GM23338 (cell line): ENCODE results near the gene GAD1. TPM values are rescaled to one million over a fixed set of nuclear protein-coding genes. Genes with fewer than 3 reads are reported as not detected.

Experiments used
- ATAC-seq: fragments of 200-7000 bp; cut with Tn5 transposase; 3 replicates; pipeline ENCODE4 v1.9.1; 2020
- DNase-seq: peaks from one replicate; pipeline ENCODE4 v3.0.0-alpha.2; 2015; ENCODE audit warnings: low spot score
- H2AFZ ChIP-seq: fragments of 200-600 bp; sonication (generic); 2 replicates; pipeline ENCODE4 v1.8.0; 2016; ENCODE audit warnings: antibody characterized with exemption, mild to moderate bottlenecking, moderate library complexity
- H3F3A ChIP-seq: fragments of 200-600 bp; sonication (generic); replicated peaks from 2 replicates; pipeline ENCODE4 v1.8.0; 2017; ENCODE audit warnings: antibody characterized with exemption, mixed run types, low read depth
- H3K27ac ChIP-seq: fragments of 200-600 bp; sonication (generic); 2 replicates; pipeline ENCODE4 v1.6.1; 2016; ENCODE audit warnings: low read depth
- H3K27me3 ChIP-seq: fragments of 200-600 bp; sonication (generic); 2 replicates; pipeline ENCODE4 v1.8.0; 2016; ENCODE audit warnings: mild to moderate bottlenecking, mixed run types, moderate library complexity; ENCODE audit not compliant: insufficient read depth
- H3K36me3 ChIP-seq: fragments of 200-600 bp; sonication (generic); 2 replicates; pipeline ENCODE4 v1.8.0; 2016; ENCODE audit warnings: mild to moderate bottlenecking; ENCODE audit not compliant: insufficient read depth
- H3K4me1 ChIP-seq: fragments of 200-600 bp; sonication (generic); 2 replicates; pipeline ENCODE4 v1.8.0; 2016; ENCODE audit warnings: mild to moderate bottlenecking, moderate library complexity; ENCODE audit not compliant: insufficient read depth
- H3K4me2 ChIP-seq: fragments of 200-600 bp; sonication (generic); 2 replicates; pipeline ENCODE4 v1.7.1; 2017; ENCODE audit warnings: mixed run types
- H3K4me3 ChIP-seq: fragments of 200-600 bp; sonication (generic); 2 replicates; pipeline ENCODE4 v1.6.1; 2016; ENCODE audit warnings: mixed run types
- H3K79me2 ChIP-seq: fragments of 200-600 bp; sonication (generic); replicated peaks from 2 replicates; pipeline ENCODE4 v1.8.0; 2017; ENCODE audit warnings: mild to moderate bottlenecking; ENCODE audit not compliant: insufficient read depth
- H3K9me2 ChIP-seq: fragments of 200-600 bp; sonication (generic); 2 replicates; pipeline ENCODE4 v1.8.0; 2017; ENCODE audit not compliant: insufficient read depth
- H4K20me1 ChIP-seq: fragments of 200-600 bp; sonication (generic); replicated peaks from 2 replicates; pipeline ENCODE4 v1.8.0; 2017; ENCODE audit warnings: mild to moderate bottlenecking; ENCODE audit not compliant: insufficient read depth
- H3K27ac Mint-ChIP-seq: 2 replicates; pipeline ENCODE4 v1.8.0; 2020; ENCODE audit warnings: inconsistent platforms, mild to moderate bottlenecking, moderate library complexity, mixed read lengths
- H3K27me3 Mint-ChIP-seq: 3 replicates; pipeline ENCODE4 v1.8.0; 2022; ENCODE audit warnings: low read depth, mild to moderate bottlenecking, moderate library complexity, mixed read lengths, inconsistent platforms; ENCODE audit not compliant: insufficient read depth, poor library complexity
- H3K36me3 Mint-ChIP-seq: 3 replicates; pipeline ENCODE4 v1.8.0; 2021; ENCODE audit warnings: low read depth, mild to moderate bottlenecking, inconsistent platforms, moderate library complexity, mixed read lengths
- H3K4me1 Mint-ChIP-seq: 3 replicates; pipeline ENCODE4 v1.8.0; 2020; ENCODE audit warnings: mild to moderate bottlenecking, inconsistent platforms, mixed read lengths
- H3K4me3 Mint-ChIP-seq: 3 replicates; pipeline ENCODE4 v1.8.0; 2021; ENCODE audit warnings: moderate library complexity, mild to moderate bottlenecking, inconsistent platforms, mixed read lengths
- H3K9me3 Mint-ChIP-seq: 3 replicates; pipeline ENCODE4 v1.8.0; 2020; ENCODE audit warnings: moderate library complexity, mild to moderate bottlenecking, inconsistent platforms, mixed read lengths
- CREB1 ChIP-seq: fragments of 250-450 bp; sonication (Bioruptor Pico); IDR thresholded peaks from 2 replicates; pipeline ENCODE4 v1.5.0; 2020; ENCODE audit warnings: low read depth, mild to moderate bottlenecking, moderate library complexity
- EZH2 ChIP-seq: fragments of 200-600 bp; sonication (generic); IDR thresholded peaks from one replicate; pipeline ENCODE4 v1.8.0; 2017; ENCODE audit warnings: antibody characterized with exemption, mild to moderate bottlenecking, low read depth; ENCODE audit not compliant: unreplicated experiment
- JUNB ChIP-seq: IDR thresholded peaks from one replicate; pipeline ENCODE4 v1.6.1; 2016; ENCODE audit warnings: antibody characterized with exemption; ENCODE audit not compliant: unreplicated experiment
- NANOG ChIP-seq: IDR thresholded peaks from 2 replicates; pipeline ENCODE4 v1.6.1; 2016; ENCODE audit warnings: antibody characterized with exemption, borderline replicate concordance
- STAT1 ChIP-seq: IDR thresholded peaks from one replicate; pipeline ENCODE4 v1.6.1; 2016; ENCODE audit warnings: antibody characterized with exemption; ENCODE audit not compliant: unreplicated experiment
- polyA plus RNA-seq: library from polyadenylated mRNA; unstranded; fragments of >200 nt; fragmentation: Nextera tagmentation; extraction: Ambion mirVana; gene quantifications from 2 replicates; pipeline ENCODE4 v1.2.1, GENCODE V29; 2016
- total RNA-seq: library from RNA; depleted of rRNA; stranded (reverse); fragments of >200 nt; shearing (Covaris generic); gene quantifications from 2 replicates; pipeline ENCODE4 v1.2.3, GENCODE V29; 2014
- TF ChIP-seq, protein P1 (sequence below): fragments of 250-450 bp; sonication (Bioruptor Pico); IDR thresholded peaks from 2 replicates; pipeline ENCODE4 v1.5.0; 2020; ENCODE audit warnings: mild to moderate bottlenecking, moderate library complexity
- TF ChIP-seq, protein P2 (sequence below), 2 experiments: fragments of 200-600 bp in 1 of 2; sonication (generic) in 1 of 2; conservative IDR thresholded peaks; 2 replicates each; pipeline versions ENCODE4 v1.5.1 to v1.6.1; 2016 to 2017; ENCODE audit warnings: antibody characterized with exemption in 2 of 2, low read depth in 2 of 2, mild to moderate bottlenecking in 2 of 2, moderate library complexity in 1 of 2
- TF ChIP-seq, protein P3 (sequence below): IDR thresholded peaks from one replicate; pipeline ENCODE4 v1.6.1; 2018; ENCODE audit warnings: antibody characterized with exemption; ENCODE audit not compliant: unreplicated experiment

GAD1 gene
- total and polyA plus RNA-seq, 2 experiments from 2014 or later = 0.17 to 0.34 TPM

DNA sequence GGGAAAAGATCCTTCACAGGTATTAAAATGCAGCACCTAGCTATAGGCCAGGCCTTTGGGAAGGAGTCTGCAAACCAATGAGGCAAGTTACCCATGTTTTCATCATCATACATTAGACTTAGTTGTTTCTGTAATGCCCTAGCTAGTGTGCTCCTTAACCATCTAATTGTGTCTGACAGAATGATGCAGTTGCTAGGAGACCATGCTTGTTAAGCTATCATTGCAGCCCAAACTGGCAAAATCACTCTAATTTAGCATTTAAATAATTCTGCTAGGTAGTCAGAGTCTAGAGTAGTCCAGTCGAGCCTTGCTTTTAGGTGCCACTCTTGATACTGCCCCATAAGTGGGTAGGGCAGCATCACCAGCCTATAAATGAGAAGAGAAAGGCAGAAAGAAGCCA lies 34.9 kb downstream of the GAD1 start (continued):
- TF ChIP-seq, protein P1, sequence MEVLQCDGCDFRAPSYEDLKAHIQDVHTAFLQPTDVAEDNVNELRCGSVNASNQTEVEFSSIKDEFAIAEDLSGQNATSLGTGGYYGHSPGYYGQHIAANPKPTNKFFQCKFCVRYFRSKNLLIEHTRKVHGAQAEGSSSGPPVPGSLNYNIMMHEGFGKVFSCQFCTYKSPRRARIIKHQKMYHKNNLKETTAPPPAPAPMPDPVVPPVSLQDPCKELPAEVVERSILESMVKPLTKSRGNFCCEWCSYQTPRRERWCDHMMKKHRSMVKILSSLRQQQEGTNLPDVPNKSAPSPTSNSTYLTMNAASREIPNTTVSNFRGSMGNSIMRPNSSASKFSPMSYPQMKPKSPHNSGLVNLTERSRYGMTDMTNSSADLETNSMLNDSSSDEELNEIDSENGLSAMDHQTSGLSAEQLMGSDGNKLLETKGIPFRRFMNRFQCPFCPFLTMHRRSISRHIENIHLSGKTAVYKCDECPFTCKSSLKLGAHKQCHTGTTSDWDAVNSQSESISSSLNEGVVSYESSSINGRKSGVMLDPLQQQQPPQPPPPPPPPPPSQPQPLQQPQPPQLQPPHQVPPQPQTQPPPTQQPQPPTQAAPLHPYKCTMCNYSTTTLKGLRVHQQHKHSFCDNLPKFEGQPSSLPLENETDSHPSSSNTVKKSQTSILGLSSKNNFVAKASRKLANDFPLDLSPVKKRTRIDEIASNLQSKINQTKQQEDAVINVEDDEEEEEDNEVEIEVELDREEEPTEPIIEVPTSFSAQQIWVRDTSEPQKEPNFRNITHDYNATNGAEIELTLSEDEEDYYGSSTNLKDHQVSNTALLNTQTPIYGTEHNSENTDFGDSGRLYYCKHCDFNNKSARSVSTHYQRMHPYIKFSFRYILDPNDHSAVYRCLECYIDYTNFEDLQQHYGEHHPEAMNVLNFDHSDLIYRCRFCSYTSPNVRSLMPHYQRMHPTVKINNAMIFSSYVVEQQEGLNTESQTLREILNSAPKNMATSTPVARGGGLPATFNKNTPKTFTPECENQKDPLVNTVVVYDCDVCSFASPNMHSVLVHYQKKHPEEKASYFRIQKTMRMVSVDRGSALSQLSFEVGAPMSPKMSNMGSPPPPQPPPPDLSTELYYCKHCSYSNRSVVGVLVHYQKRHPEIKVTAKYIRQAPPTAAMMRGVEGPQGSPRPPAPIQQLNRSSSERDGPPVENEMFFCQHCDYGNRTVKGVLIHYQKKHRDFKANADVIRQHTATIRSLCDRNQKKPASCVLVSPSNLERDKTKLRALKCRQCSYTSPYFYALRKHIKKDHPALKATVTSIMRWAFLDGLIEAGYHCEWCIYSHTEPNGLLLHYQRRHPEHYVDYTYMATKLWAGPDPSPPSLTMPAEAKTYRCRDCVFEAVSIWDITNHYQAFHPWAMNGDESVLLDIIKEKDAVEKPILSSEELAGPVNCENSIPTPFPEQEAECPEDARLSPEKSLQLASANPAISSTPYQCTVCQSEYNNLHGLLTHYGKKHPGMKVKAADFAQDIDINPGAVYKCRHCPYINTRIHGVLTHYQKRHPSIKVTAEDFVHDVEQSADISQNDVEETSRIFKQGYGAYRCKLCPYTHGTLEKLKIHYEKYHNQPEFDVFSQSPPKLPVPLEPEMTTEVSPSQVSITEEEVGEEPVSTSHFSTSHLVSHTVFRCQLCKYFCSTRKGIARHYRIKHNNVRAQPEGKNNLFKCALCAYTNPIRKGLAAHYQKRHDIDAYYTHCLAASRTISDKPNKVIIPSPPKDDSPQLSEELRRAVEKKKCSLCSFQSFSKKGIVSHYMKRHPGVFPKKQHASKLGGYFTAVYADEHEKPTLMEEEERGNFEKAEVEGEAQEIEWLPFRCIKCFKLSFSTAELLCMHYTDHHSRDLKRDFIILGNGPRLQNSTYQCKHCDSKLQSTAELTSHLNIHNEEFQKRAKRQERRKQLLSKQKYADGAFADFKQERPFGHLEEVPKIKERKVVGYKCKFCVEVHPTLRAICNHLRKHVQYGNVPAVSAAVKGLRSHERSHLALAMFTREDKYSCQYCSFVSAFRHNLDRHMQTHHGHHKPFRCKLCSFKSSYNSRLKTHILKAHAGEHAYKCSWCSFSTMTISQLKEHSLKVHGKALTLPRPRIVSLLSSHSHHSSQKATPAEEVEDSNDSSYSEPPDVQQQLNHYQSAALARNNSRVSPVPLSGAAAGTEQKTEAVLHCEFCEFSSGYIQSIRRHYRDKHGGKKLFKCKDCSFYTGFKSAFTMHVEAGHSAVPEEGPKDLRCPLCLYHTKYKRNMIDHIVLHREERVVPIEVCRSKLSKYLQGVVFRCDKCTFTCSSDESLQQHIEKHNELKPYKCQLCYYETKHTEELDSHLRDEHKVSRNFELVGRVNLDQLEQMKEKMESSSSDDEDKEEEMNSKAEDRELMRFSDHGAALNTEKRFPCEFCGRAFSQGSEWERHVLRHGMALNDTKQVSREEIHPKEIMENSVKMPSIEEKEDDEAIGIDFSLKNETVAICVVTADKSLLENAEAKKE (CRISPR knock-in tag) = no peak
- TF ChIP-seq STAT1 = no peak
- TF ChIP-seq, protein P2, sequence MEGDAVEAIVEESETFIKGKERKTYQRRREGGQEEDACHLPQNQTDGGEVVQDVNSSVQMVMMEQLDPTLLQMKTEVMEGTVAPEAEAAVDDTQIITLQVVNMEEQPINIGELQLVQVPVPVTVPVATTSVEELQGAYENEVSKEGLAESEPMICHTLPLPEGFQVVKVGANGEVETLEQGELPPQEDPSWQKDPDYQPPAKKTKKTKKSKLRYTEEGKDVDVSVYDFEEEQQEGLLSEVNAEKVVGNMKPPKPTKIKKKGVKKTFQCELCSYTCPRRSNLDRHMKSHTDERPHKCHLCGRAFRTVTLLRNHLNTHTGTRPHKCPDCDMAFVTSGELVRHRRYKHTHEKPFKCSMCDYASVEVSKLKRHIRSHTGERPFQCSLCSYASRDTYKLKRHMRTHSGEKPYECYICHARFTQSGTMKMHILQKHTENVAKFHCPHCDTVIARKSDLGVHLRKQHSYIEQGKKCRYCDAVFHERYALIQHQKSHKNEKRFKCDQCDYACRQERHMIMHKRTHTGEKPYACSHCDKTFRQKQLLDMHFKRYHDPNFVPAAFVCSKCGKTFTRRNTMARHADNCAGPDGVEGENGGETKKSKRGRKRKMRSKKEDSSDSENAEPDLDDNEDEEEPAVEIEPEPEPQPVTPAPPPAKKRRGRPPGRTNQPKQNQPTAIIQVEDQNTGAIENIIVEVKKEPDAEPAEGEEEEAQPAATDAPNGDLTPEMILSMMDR (conservative IDR thresholded peaks at IDR 0.05; ENCODE audit: low read depth in 2 of 2) = no peak

DNA sequence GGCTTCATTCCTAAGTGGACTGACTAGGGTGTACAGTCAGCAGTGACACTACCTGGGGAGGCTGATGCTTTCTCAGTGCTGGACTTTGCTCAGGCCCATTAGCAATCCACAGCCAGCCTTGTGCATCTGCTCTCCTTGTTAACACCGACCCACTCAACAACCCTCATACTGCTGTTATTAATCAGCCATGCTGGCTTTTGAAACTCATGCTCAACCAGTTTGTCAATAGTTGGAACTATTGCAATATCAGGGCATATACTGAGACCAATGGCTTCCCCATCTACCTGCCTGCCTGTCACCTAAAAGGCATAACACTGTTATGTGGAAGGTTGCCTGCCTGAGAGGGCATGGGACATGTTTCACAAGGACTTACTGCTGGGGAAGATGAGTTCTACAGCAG lies 39.4 kb downstream of the GAD1 start:
- Mint-ChIP-seq H3K36me3 (no peaks in the 10 kb centered on the region), H3K27me3 (peaks cover 2% of the 10 kb centered on the region), H3K4me3 (no peak overlapping the region), H3K9me3 (no peaks in the 10 kb centered on the region), H3K27ac (no peak overlapping the region), H3K4me1 (no peaks in the 10 kb centered on the region)
- ATAC-seq = no peak
- H3F3A ChIP-seq = no peaks in the 10 kb centered on the region
- no peak for DNase-seq
- no peak overlapping the region for H3K4me3 ChIP-seq
- no peaks in the 10 kb centered on the region for H3K9me2 ChIP-seq
- H3K4me1 ChIP-seq = no peaks in the 10 kb centered on the region
- no peak overlapping the region for H3K27ac ChIP-seq
- H2AFZ ChIP-seq = no peak overlapping the region
- H3K27me3 ChIP-seq = no peaks in the 10 kb centered on the region
- no peak overlapping the region for H3K4me2 ChIP-seq
- H3K79me2 ChIP-seq = no peaks in the 10 kb centered on the region
- H3K36me3 ChIP-seq = no peaks in the 10 kb centered on the region
- no peaks in the 10 kb centered on the region for H4K20me1 ChIP-seq
- TF ChIP-seq CREB1 (CRISPR knock-in tag) (no peak), NANOG (no peak), JUNB (no peak), EZH2 (no peak)
- TF ChIP-seq, protein P3, sequence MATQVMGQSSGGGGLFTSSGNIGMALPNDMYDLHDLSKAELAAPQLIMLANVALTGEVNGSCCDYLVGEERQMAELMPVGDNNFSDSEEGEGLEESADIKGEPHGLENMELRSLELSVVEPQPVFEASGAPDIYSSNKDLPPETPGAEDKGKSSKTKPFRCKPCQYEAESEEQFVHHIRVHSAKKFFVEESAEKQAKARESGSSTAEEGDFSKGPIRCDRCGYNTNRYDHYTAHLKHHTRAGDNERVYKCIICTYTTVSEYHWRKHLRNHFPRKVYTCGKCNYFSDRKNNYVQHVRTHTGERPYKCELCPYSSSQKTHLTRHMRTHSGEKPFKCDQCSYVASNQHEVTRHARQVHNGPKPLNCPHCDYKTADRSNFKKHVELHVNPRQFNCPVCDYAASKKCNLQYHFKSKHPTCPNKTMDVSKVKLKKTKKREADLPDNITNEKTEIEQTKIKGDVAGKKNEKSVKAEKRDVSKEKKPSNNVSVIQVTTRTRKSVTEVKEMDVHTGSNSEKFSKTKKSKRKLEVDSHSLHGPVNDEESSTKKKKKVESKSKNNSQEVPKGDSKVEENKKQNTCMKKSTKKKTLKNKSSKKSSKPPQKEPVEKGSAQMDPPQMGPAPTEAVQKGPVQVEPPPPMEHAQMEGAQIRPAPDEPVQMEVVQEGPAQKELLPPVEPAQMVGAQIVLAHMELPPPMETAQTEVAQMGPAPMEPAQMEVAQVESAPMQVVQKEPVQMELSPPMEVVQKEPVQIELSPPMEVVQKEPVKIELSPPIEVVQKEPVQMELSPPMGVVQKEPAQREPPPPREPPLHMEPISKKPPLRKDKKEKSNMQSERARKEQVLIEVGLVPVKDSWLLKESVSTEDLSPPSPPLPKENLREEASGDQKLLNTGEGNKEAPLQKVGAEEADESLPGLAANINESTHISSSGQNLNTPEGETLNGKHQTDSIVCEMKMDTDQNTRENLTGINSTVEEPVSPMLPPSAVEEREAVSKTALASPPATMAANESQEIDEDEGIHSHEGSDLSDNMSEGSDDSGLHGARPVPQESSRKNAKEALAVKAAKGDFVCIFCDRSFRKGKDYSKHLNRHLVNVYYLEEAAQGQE = no peak
